ENCODE results near the gene RNF157. TPM values are rescaled to one million over a fixed set of nuclear protein-coding genes. Genes with fewer than 3 reads are reported as not detected.

The RNF157 gene
- total RNA-seq, 1 donor from 2014 or later, result 54.0 TPM

GRCh38 chr17:76237859-76238313 is 2.4 kb downstream of the RNF157 start:
- no peak for TF ChIP-seq CTCF (conservative IDR thresholded peaks at IDR 0.05)
- Mint-ChIP-seq H3K4me3 (peak overlapping the region; percentile 87), H3K4me1 (peaks cover 28% of the 10 kb centered on the region), H3K9me3 (no peaks in the 10 kb centered on the region), H3K27me3 (ENCODE audit: low read depth) (no peaks in the 10 kb centered on the region), H3K36me3 (ENCODE audit: low read depth) (no peaks in the 10 kb centered on the region), H3K27ac (ENCODE audit: unreplicated experiment) (no peak overlapping the region)
- DNase-seq (ENCODE audit: low read depth, low spot score), result no peak

GRCh38 chr17:76236603-76237002 is 3.7 kb downstream of the RNF157 start:
- H3K4me1 Mint-ChIP-seq, result peaks cover 22% of the 10 kb centered on the region
- H3K27me3 Mint-ChIP-seq (ENCODE audit: low read depth), result no peaks in the 10 kb centered on the region
- TF ChIP-seq CTCF (conservative IDR thresholded peaks at IDR 0.05), result no peak
- DNase-seq (ENCODE audit: low read depth, low spot score), result no peak
- H3K36me3 Mint-ChIP-seq (ENCODE audit: low read depth), result no peaks in the 10 kb centered on the region
- H3K4me3 Mint-ChIP-seq, result peak overlapping the region; percentile 24
- H3K27ac Mint-ChIP-seq (ENCODE audit: unreplicated experiment), result no peak overlapping the region
- no peaks in the 10 kb centered on the region for H3K9me3 Mint-ChIP-seq

- DNase-seq (ENCODE audit: low read depth, low spot score), result no peak
- no peak overlapping the region for H3K27ac Mint-ChIP-seq (ENCODE audit: unreplicated experiment)
These were observed 4.4 kb downstream of the RNF157 start for GRCh38 chr17:76235883-76236282.

GRCh38 chr17:76234354-76234679 is 6.0 kb downstream of the RNF157 start:
- Mint-ChIP-seq H3K27me3 (ENCODE audit: low read depth) (no peaks in the 10 kb centered on the region), H3K27ac (ENCODE audit: unreplicated experiment) (peak overlapping the region; percentile 28), H3K4me1 (peaks cover 14% of the 10 kb centered on the region), H3K36me3 (ENCODE audit: low read depth) (no peaks in the 10 kb centered on the region), H3K4me3 (no peak overlapping the region), H3K9me3 (no peaks in the 10 kb centered on the region)
- no peak for DNase-seq (ENCODE audit: low read depth, low spot score)
- TF ChIP-seq CTCF (conservative IDR thresholded peaks at IDR 0.05), result no peak

More at GRCh38 chr17:76235883-76236282, 4.4 kb downstream of the RNF157 start:
- TF ChIP-seq CTCF (conservative IDR thresholded peaks at IDR 0.05), result no peak
- no peak overlapping the region for H3K4me3 Mint-ChIP-seq
- H3K27me3 Mint-ChIP-seq (ENCODE audit: low read depth), result no peaks in the 10 kb centered on the region
- no peaks in the 10 kb centered on the region for H3K9me3 Mint-ChIP-seq
- H3K36me3 Mint-ChIP-seq (ENCODE audit: low read depth), result no peaks in the 10 kb centered on the region
- H3K4me1 Mint-ChIP-seq, result peaks cover 16% of the 10 kb centered on the region

GRCh38 chr17:76233588-76234353 is 6.5 kb downstream of the RNF157 start:
- DNase-seq (ENCODE audit: low read depth, low spot score), result no peak
- no peaks in the 10 kb centered on the region for H3K27me3 Mint-ChIP-seq (ENCODE audit: low read depth)
- no peak for TF ChIP-seq CTCF (conservative IDR thresholded peaks at IDR 0.05)
- H3K27ac Mint-ChIP-seq (ENCODE audit: unreplicated experiment), result peak overlapping the region; percentile 28
- H3K36me3 Mint-ChIP-seq (ENCODE audit: low read depth), result no peaks in the 10 kb centered on the region
- H3K9me3 Mint-ChIP-seq, result no peaks in the 10 kb centered on the region
- peaks cover 8% of the 10 kb centered on the region for H3K4me1 Mint-ChIP-seq
- H3K4me3 Mint-ChIP-seq, result no peak overlapping the region
